GM12892 (cell line): Measurements from ENCODE around the gene IFI16.
"Not testable (repeated sequence)": the region's sequence is repeated elsewhere in the genome, so short reads cannot be mapped to it uniquely, and the experiment has no call there.

Source experiments
- DNase-seq: peaks from one replicate; pipeline ENCODE4 v3.0.0; 2011; ENCODE audit not compliant: insufficient read length
- FAIRE-seq: peaks from 2 replicates; lab custom pipeline; 2011; peaks lifted over from hg19 to GRCh38; lab: Jason Lieb, UNC
- POLR2A ChIP-seq: IDR thresholded peaks from 2 replicates; pipeline ENCODE4 v1.6.1; 2011; ENCODE audit warnings: low read depth, low read length, control low read depth
- POLR2AphosphoS5 ChIP-seq: IDR thresholded peaks from 2 replicates; pipeline ENCODE4 v1.6.1; 2011; ENCODE audit warnings: low read depth, low read length, control low read depth
- TAF1 ChIP-seq: IDR thresholded peaks from 2 replicates; pipeline ENCODE4 v1.6.1; 2011; ENCODE audit warnings: low read depth, mild to moderate bottlenecking, control low read depth, low read length, borderline replicate concordance

IFI16 gene

GRCh38 chr1:159089184-159089791, 79.6 kb downstream of the IFI16 start:
- peak; percentile 76 for FAIRE-seq
- no peak for DNase-seq

GRCh38 chr1:159090286-159091179, 80.8 kb downstream of the IFI16 start:
- DNase-seq, result no peak
- FAIRE-seq, result no peak
- TF ChIP-seq POLR2A, result no peak
- no peak for TF ChIP-seq POLR2AphosphoS5
- TF ChIP-seq TAF1, result no peak

More at GRCh38 chr1:159089184-159089791, 79.6 kb downstream of the IFI16 start:
- TF ChIP-seq TAF1 (no peak), POLR2AphosphoS5 (no peak), POLR2A (no peak)

GRCh38 chr1:159091180-159091560, 81.5 kb downstream of the IFI16 start:
- no peak for DNase-seq
- FAIRE-seq, result no peak
- TF ChIP-seq POLR2A (no peak), POLR2AphosphoS5 (no peak), TAF1 (no peak)

- TF ChIP-seq POLR2A (no peak), TAF1 (no peak), POLR2AphosphoS5 (no peak)
- FAIRE-seq (no peak), DNase-seq (no peak)
Measured at GRCh38 chr1:159091607-159092031, 81.9 kb downstream of the IFI16 start.

GRCh38 chr1:159092036-159092760, 82.5 kb downstream of the IFI16 start:
- FAIRE-seq, result no peak
- no peak for TF ChIP-seq POLR2A
- no peak for TF ChIP-seq TAF1
- no peak for TF ChIP-seq POLR2AphosphoS5
- no peak for DNase-seq

- no peak for DNase-seq
- TF ChIP-seq TAF1, result no peak
- FAIRE-seq, result no peak
Measured at GRCh38 chr1:159098596-159098995, 88.9 kb downstream of the IFI16 start.

- DNase-seq (no peak), FAIRE-seq (no peak)
Measured at GRCh38 chr1:159100589-159100988, 90.9 kb downstream of the IFI16 start.

GRCh38 chr1:159103021-159103420, 93.3 kb downstream of the IFI16 start:
- not testable (repeated sequence) for DNase-seq, FAIRE-seq

More at GRCh38 chr1:159100589-159100988, 90.9 kb downstream of the IFI16 start:
- TF ChIP-seq TAF1, result no peak
- TF ChIP-seq POLR2AphosphoS5, result no peak
- no peak for TF ChIP-seq POLR2A
